Glutamatergic neuron (in vitro differentiated cells): ENCODE measurements around the gene EIF3A. TPM values are rescaled to one million over a fixed set of nuclear protein-coding genes. Genes with fewer than 3 reads are reported as not detected.
"Not testable (repeated sequence)": the region's sequence is repeated elsewhere in the genome, so short reads cannot be mapped to it uniquely, and the experiment has no call there.

Experiments used
- DNase-seq: peaks from one replicate; pipeline ENCODE4 v3.0.0; 2022
- H3K27ac Mint-ChIP-seq: one replicate; pipeline ENCODE4 v1.8.0; 2020; ENCODE audit warnings: mild to moderate bottlenecking, mixed read lengths, inconsistent platforms; ENCODE audit not compliant: unreplicated experiment
- H3K27me3 Mint-ChIP-seq: one replicate; pipeline ENCODE4 v1.8.0; 2020; ENCODE audit warnings: mild to moderate bottlenecking, moderate library complexity, mixed read lengths, inconsistent platforms; ENCODE audit not compliant: unreplicated experiment
- H3K36me3 Mint-ChIP-seq: one replicate; pipeline ENCODE4 v1.8.0; 2020; ENCODE audit warnings: mild to moderate bottlenecking, mixed read lengths, inconsistent platforms; ENCODE audit not compliant: unreplicated experiment
- H3K4me1 Mint-ChIP-seq: one replicate; pipeline ENCODE4 v1.8.0; 2020; ENCODE audit warnings: mild to moderate bottlenecking, low read depth, mixed read lengths, inconsistent platforms; ENCODE audit not compliant: unreplicated experiment
- H3K4me3 Mint-ChIP-seq: one replicate; pipeline ENCODE4 v1.8.0; 2020; ENCODE audit warnings: mild to moderate bottlenecking, mixed read lengths, inconsistent platforms; ENCODE audit not compliant: unreplicated experiment
- H3K9me3 Mint-ChIP-seq: one replicate; pipeline ENCODE4 v1.8.0; 2020; ENCODE audit warnings: mild to moderate bottlenecking, moderate library complexity, mixed read lengths, inconsistent platforms; ENCODE audit not compliant: unreplicated experiment
- CTCF ChIP-seq: fragments of 200-600 bp; sonication (generic); IDR thresholded peaks from one replicate; pipeline ENCODE4 v1.5.0; 2021; ENCODE audit not compliant: partially characterized antibody, unreplicated experiment
- total RNA-seq: library from RNA; stranded (reverse); fragmentation: NEBNext Ultra II Directional; extraction: Animal tissue kit (Norgen Biotek cat#: 25700); gene quantifications from one replicate; pipeline ENCODE4 v1.2.1, GENCODE V29; 2021; ENCODE audit not compliant: unreplicated experiment

Gene EIF3A
- total RNA-seq, 1 donor from 2014 or later = 110 TPM

GRCh38 chr10:119100434-119101238 lies 20.0 kb upstream of the EIF3A start:
- no peak overlapping the region for H3K27ac Mint-ChIP-seq

GRCh38 chr10:119098576-119098975 lies 18.0 kb upstream of the EIF3A start:
- Mint-ChIP-seq H3K4me3 (no peak overlapping the region), H3K4me1 (peaks cover under 1% of the 10 kb centered on the region), H3K27me3 (peaks cover 3% of the 10 kb centered on the region), H3K27ac (no peak overlapping the region), H3K36me3 (no peaks in the 10 kb centered on the region), H3K9me3 (peaks cover 4% of the 10 kb centered on the region)
- no peak for DNase-seq
- no peak for TF ChIP-seq CTCF

More at GRCh38 chr10:119100434-119101238, 20.0 kb upstream of the EIF3A start:
- peaks cover 5% of the 10 kb centered on the region for H3K9me3 Mint-ChIP-seq
- no peak for TF ChIP-seq CTCF
- no peak overlapping the region for H3K4me3 Mint-ChIP-seq
- no peaks in the 10 kb centered on the region for H3K36me3 Mint-ChIP-seq
- no peak for DNase-seq
- peaks cover 4% of the 10 kb centered on the region for H3K27me3 Mint-ChIP-seq
- H3K4me1 Mint-ChIP-seq = peaks cover 4% of the 10 kb centered on the region

DNA sequence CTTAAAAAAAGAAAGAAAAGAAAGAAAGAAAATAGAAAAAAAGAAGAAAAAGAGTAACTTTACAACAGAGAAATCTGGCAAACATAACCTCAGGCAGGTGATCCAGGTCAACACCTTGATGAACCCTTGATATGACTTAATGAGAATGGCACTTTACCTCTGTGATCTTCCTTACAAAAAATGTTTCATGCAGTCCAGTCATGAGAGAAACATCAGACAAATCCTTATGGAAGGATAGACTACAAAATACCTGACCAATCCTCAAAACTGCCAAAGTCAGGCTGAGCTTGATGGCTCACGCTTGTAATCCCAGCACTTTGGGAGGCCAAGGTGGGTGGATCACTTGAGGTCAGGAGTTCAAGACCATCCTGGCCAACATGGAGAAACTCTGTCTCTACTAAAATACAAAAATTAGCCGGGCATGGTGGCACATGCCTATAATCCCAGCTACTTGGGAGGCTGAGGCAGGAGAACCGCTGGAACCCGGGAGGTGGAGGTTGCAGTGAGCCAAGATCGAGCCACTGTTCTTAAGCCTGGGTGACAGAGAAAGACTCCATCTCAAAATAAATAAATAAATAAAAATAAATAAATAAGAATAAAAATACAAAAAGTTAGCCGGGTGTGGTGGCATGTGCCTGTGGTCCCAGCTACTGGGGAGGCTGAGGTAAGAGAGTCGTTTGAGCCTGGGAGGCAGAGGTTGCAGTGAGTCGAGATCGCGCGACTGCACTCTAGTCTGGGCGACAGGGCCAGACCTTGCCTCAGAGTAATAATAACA lies 16.2 kb upstream of the EIF3A start:
- not testable (repeated sequence) for H3K4me3 Mint-ChIP-seq, DNase-seq, H3K27ac Mint-ChIP-seq, H3K9me3 Mint-ChIP-seq, H3K27me3 Mint-ChIP-seq, H3K4me1 Mint-ChIP-seq, H3K36me3 Mint-ChIP-seq

DNA sequence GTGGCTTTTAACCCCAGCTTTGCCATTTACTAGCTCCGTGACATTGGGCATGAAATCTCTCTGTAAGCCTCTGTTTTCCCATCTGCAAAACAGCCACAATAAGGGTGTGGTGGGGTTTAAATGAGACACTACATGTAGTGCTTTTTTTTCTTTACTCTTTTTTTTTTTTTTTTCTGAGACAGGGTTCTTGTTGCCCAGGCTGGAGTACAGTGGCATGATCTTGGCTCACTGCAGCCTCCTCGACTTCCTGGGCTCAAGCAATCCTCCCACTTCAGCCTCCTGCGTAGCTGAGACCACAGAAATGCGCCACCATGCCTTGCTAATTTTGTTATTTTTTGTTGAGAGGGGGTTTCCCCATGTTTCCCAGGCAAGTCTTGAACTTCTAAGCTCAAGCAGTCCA lies 15.0 kb upstream of the EIF3A start:
- H3K36me3 Mint-ChIP-seq = no peaks in the 10 kb centered on the region
- no peak for TF ChIP-seq CTCF
- H3K4me3 Mint-ChIP-seq = no peak overlapping the region
- H3K4me1 Mint-ChIP-seq = no peaks in the 10 kb centered on the region
- H3K27me3 Mint-ChIP-seq = no peaks in the 10 kb centered on the region
- H3K9me3 Mint-ChIP-seq = peaks cover 2% of the 10 kb centered on the region
- H3K27ac Mint-ChIP-seq = no peak overlapping the region
- no peak for DNase-seq

DNA sequence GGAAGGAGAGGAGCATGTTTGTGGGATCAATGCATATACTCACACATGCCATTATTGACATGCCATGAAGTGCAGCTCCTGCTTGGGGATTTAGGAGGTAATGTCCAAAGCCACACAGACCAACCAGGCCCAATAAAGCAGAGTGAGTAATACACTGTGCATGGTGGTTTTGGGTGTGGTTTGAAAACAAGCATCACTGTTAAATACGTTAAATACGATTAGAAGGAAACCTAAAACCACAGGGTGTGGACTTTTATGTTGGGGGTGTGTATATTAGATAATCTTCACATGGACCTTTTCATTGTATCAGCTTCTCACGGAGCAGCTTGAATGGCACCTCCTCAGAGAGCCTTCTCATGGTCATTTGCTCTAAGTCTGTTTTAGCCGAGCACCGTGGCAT lies 10.4 kb upstream of the EIF3A start:
- H3K36me3 Mint-ChIP-seq = no peaks in the 10 kb centered on the region
- peaks cover 4% of the 10 kb centered on the region for H3K9me3 Mint-ChIP-seq
- TF ChIP-seq CTCF = no peak
- peaks cover 2% of the 10 kb centered on the region for H3K27me3 Mint-ChIP-seq
- H3K27ac Mint-ChIP-seq = no peak overlapping the region
- no peaks in the 10 kb centered on the region for H3K4me1 Mint-ChIP-seq
- no peak overlapping the region for H3K4me3 Mint-ChIP-seq
- no peak for DNase-seq
